ENCODE measurements around the gene NR1H4.
"Not testable (repeated sequence)": the region's sequence is repeated elsewhere in the genome, so short reads cannot be mapped to it uniquely, and the experiment has no call there.

NR1H4 gene

DNA sequence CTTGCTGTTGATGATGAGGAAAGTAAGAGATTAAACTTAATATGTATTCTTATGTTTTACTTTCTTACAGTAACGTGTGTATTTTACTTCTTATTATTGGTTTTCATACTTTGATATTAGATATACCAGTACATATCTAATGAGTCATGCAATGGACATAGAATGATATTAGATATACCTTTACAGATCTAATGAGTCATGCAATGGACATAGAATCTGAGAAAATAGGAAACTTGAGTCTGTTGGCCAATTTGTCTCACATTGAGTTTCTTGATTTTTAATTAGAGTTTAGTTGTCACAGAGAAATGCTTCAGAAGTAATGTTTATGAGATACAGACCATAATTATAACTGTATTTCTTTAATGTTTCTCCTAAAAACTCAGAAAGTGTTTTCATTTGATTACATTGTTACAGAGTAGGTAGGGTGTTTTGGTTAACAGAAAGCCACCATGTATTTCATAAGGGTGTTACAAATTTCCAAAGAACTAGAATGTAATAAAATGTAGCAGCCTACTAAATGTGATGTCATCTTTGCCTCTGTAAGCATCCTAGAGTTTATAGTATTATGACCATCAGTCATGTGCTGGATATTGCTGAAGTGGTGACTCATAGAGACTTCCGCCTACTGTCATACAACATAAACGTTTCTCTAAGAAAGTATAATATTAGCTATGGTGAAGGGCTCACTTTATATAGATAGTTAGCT is 102.8 kb downstream of the NR1H4 start:
- H3K36me3 Mint-ChIP-seq: peaks cover 2% of the 10 kb centered on the region
- no peaks in the 10 kb centered on the region for H3K9me3 Mint-ChIP-seq
- peaks cover 3% of the 10 kb centered on the region for H3K27me3 Mint-ChIP-seq
- no peak overlapping the region for H3K27ac Mint-ChIP-seq
- DNase-seq (ENCODE audit: low spot score in 2 of 2) (no peak), ATAC-seq (ENCODE audit: low read depth) (no peak)
- H3K4me1 Mint-ChIP-seq: peaks cover 8% of the 10 kb centered on the region
- no peak overlapping the region for H3K4me3 Mint-ChIP-seq

DNA sequence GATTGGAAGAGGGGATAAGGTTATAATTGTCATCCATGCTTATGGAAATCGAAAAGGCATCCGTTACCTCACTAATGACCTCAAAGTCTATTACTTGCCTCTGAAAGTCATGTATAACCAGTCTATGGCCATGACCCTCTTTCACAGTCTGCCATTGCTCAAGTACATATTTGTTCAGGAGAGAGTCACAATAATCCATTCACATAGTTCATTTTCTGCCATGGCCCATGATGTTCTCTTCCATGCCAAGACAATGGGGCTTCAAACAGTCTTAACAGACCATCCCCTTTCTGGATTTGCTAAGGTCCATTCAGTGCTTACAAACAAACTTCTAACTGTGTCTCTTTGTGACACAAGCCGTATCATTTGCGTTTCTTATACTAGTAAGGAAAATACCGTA is 105.3 kb downstream of the NR1H4 start:
- H3K27me3 Mint-ChIP-seq: peaks cover 3% of the 10 kb centered on the region
- no peak for ATAC-seq (ENCODE audit: low read depth)
- DNase-seq (ENCODE audit: low spot score in 2 of 2): no peak
- H3K4me1 Mint-ChIP-seq: peaks cover 5% of the 10 kb centered on the region
- peaks cover 5% of the 10 kb centered on the region for H3K9me3 Mint-ChIP-seq
- no peaks in the 10 kb centered on the region for H3K36me3 Mint-ChIP-seq
- H3K27ac Mint-ChIP-seq: no peak overlapping the region
- no peak overlapping the region for H3K4me3 Mint-ChIP-seq

DNA sequence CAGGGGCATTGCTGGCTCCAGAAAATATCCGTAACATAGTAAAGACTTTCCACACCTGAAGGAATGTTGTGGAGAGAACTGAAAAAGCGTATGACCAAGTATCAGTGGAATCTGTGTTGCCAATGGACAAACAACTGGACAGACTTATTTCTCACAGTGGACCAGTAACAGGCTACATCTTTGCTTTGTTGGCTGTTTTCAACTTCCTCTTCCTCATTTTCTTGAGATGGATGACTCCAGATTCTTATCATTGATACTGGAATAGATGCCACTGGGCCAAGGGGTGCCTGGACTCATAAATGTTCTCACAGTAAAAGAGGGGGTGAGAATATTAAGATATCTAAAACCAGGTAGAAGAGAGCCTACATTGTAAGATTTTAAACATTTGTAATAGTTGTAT is 106.2 kb downstream of the NR1H4 start:
- no peaks in the 10 kb centered on the region for H3K27me3 Mint-ChIP-seq
- no peak overlapping the region for H3K4me3 Mint-ChIP-seq
- H3K36me3 Mint-ChIP-seq: no peaks in the 10 kb centered on the region
- no peak for DNase-seq (ENCODE audit: low spot score in 2 of 2)
- no peak overlapping the region for H3K27ac Mint-ChIP-seq
- no peaks in the 10 kb centered on the region for H3K4me1 Mint-ChIP-seq
- no peak for ATAC-seq (ENCODE audit: low read depth)
- peaks cover 5% of the 10 kb centered on the region for H3K9me3 Mint-ChIP-seq

DNA sequence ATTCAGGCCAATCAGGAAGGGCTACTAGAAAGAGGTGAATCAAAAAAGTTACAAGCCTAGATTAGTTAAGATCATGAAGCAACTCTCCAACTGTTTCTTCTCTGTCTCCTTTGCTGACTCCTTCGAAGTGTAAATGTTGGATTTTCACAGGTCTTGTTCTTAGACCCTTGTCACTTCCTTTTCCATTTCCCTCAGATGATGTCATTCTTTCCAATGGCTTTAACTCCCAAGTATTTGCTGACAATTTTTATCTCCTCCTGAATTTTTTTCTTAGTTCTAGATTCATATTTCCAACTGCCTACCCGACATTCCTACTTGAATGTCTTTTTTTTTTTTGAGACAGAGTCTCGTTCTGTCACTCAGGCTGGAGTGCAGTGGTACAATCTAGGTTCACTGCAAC is 110.6 kb downstream of the NR1H4 start:
- peaks cover 2% of the 10 kb centered on the region for H3K36me3 Mint-ChIP-seq
- no peak for DNase-seq (ENCODE audit: low spot score in 2 of 2)
- no peak for ATAC-seq (ENCODE audit: low read depth)
- H3K4me3 Mint-ChIP-seq: no peak overlapping the region
- no peaks in the 10 kb centered on the region for H3K4me1 Mint-ChIP-seq
- H3K9me3 Mint-ChIP-seq: peaks cover 19% of the 10 kb centered on the region
- H3K27me3 Mint-ChIP-seq: peaks cover 5% of the 10 kb centered on the region
- no peak overlapping the region for H3K27ac Mint-ChIP-seq

DNA sequence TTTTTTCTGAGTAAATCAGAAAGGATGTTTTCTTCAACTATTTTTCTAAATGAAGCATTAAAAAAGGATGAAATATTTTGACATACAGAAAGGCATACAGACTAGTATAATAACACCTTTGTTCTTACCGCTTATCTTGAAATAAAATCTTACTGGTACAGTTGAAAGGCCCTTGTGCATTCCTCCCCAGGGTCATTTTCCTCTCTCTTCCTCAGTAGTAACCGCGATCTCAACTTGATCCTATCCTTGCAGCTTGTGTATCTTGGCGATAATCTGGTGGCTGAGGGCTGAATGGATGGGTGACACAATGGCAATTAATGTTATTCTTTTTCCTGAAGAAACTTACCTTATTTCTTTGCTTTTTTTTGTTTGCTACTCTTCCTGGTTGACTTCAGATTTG is 118.3 kb downstream of the NR1H4 start:
- H3K36me3 Mint-ChIP-seq: no peaks in the 10 kb centered on the region
- no peak overlapping the region for H3K4me3 Mint-ChIP-seq
- H3K4me1 Mint-ChIP-seq: no peaks in the 10 kb centered on the region
- H3K27ac Mint-ChIP-seq: no peak overlapping the region
- DNase-seq (ENCODE audit: low spot score in 2 of 2) (no peak), ATAC-seq (ENCODE audit: low read depth) (no peak)
- H3K27me3 Mint-ChIP-seq: no peaks in the 10 kb centered on the region
- H3K9me3 Mint-ChIP-seq: peaks cover 6% of the 10 kb centered on the region

DNA sequence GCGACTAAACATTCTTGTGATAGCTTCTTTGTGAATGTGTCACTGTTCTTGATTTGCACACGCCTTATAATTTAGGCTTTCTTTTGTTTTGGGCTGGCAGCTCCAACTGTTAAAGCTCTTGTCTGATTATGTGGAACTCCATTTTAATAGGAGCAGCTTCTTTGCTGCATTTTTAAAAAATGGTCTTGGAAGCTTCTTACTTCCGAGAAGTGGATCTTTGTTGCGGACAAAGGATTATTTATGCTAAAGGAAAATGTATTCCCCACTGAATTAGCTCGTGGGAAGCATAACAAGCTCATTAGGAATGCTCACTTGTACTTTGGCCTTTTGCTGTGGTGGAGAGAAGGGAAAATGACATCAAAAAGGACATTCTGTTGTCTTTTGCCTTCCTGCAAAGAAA is 119.8 kb downstream of the NR1H4 start:
- DNase-seq (ENCODE audit: low spot score in 2 of 2): no peak
- H3K4me3 Mint-ChIP-seq: no peak overlapping the region
- peaks cover 4% of the 10 kb centered on the region for H3K9me3 Mint-ChIP-seq
- H3K4me1 Mint-ChIP-seq: no peaks in the 10 kb centered on the region
- no peaks in the 10 kb centered on the region for H3K36me3 Mint-ChIP-seq
- no peak overlapping the region for H3K27ac Mint-ChIP-seq
- ATAC-seq (ENCODE audit: low read depth): no peak
- no peaks in the 10 kb centered on the region for H3K27me3 Mint-ChIP-seq

DNA sequence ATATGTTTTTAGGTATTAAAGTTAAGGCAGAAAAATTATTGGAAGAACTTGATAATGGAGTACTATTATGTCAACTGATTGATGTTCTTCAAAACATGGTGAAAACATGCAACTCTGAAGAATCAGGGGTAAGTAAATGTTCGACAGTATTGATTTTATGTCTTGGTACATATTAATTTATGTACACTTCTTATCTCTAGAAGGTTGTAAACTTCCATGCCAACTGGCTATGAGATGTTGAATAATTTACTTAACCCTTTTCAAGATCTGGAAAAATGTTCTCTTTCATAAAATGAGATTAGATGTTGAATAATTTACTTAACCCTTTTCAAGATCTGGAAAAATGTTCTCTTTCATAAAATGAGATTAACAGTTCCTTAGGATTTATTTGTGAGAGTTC is 128.0 kb downstream of the NR1H4 start:
- DNase-seq (ENCODE audit: low spot score in 2 of 2) (no peak), ATAC-seq (ENCODE audit: low read depth) (no peak)
- Mint-ChIP-seq H3K27ac (no peak overlapping the region), H3K4me1 (no peaks in the 10 kb centered on the region), H3K4me3 (no peak overlapping the region), H3K36me3 (no peaks in the 10 kb centered on the region), H3K27me3 (peaks cover 2% of the 10 kb centered on the region), H3K9me3 (no peaks in the 10 kb centered on the region)

DNA sequence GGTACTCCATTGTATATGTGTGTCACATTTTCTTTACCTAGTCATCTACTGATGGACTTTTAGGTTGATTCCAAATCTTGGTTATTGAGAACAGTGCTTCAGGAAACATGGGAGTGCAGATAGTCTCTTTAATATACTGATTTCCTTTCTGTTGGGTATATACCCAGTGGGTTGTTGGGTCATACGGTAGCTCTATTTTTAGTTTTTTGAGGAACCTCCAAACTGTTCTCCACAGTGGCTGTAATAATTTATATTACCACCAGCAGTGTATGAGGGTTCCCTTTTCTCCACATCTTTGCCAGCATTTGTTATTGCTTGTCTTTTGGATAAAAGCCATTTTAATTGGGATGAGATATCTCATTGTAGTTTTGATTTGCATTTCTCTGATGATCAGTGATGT is 129.3 kb downstream of the NR1H4 start:
- H3K36me3 Mint-ChIP-seq; H3K4me3 Mint-ChIP-seq; H3K9me3 Mint-ChIP-seq; H3K27ac Mint-ChIP-seq; DNase-seq (ENCODE audit: low spot score in 2 of 2); ATAC-seq (ENCODE audit: low read depth); H3K4me1 Mint-ChIP-seq; H3K27me3 Mint-ChIP-seq: not testable (repeated sequence)

DNA sequence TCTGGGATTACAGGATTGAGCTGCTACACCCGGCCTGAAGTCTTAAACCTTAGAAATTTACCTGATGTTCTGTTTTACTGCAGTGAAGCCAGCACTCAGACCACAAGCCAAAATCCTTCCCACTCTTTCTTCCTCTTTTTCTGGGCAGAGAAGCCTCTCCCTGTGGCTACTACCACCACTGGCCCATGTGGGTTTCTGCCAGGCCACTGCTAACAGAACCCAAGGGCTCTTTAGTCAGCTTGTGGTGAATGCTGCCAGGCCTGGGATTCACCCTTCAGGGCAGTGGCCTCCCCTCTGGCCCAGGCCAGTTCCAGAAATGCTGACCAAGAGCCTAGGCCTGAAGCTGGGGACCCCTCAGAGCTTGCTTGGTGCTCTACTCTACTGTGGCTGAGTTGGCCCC is 135.1 kb downstream of the NR1H4 start:
- H3K4me1 Mint-ChIP-seq: no peaks in the 10 kb centered on the region
- H3K27ac Mint-ChIP-seq: no peak overlapping the region
- no peak overlapping the region for H3K4me3 Mint-ChIP-seq
- DNase-seq (ENCODE audit: low spot score in 2 of 2) (no peak), ATAC-seq (ENCODE audit: low read depth) (no peak)
- no peaks in the 10 kb centered on the region for H3K27me3 Mint-ChIP-seq
- H3K9me3 Mint-ChIP-seq: peaks cover 6% of the 10 kb centered on the region
- peaks cover 1% of the 10 kb centered on the region for H3K36me3 Mint-ChIP-seq

DNA sequence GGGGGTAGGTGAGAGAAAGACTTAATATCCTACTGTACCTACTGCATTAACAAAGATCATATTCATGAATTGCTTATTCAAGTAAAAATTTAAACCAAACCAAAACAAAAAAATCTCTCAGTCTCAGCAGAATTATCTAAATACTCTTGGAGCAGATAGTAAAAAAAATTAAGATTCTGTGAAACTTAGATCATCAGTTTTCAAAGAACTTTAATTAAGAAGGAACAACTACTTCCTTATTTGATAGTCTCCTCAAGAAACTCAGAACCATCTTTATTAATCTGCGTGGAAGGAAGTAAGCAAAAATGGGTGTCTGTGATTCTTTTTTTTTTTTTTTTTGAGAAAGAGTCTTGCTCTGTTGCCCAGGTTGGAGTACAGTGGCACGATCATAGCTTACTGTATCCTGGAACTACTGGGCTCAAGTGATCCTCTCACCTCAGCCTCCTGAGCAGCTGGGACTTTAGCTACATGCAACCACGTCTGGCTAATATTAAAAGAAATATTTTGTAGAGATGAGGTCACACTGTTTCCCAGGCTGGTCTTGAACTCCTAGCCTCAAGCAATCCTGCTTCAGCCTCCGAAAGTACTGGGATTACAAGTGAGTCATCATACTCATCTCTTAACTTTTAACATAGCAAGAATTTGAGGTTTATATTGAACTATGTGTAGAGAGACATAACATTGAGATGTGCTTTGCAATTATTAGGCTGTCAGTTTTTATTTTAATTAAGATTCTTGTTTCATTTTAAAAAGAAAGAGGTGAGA is 137.2 kb downstream of the NR1H4 start:
- Mint-ChIP-seq H3K9me3 (peaks cover 6% of the 10 kb centered on the region), H3K27me3 (no peaks in the 10 kb centered on the region), H3K27ac (no peak overlapping the region), H3K36me3 (peaks cover 1% of the 10 kb centered on the region), H3K4me1 (no peaks in the 10 kb centered on the region), H3K4me3 (no peak overlapping the region)
- no peak for ATAC-seq (ENCODE audit: low read depth)
- DNase-seq (ENCODE audit: low spot score in 2 of 2): no peak

DNA sequence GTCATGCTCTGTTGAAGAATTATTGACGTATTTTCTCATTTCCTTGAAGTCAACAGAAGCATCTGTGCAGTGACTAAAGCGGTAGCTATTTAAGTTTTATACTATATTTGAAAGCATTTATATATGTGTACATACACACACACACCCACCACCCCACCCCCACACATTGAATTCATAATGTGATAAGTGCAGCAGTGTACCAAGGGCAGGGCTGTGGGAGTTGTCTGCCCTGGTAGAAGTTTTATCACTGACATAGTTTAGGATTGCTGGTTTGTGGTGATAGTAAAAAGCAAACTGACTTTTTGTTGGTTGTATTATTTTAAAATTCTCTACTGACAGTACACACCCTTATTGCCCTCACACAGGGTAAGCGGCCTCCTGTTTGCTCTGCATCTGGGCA is 138.9 kb downstream of the NR1H4 start:
- Mint-ChIP-seq H3K4me3 (no peak overlapping the region), H3K36me3 (no peaks in the 10 kb centered on the region), H3K4me1 (no peaks in the 10 kb centered on the region), H3K27ac (no peak overlapping the region), H3K27me3 (no peaks in the 10 kb centered on the region), H3K9me3 (peaks cover 2% of the 10 kb centered on the region)
- DNase-seq (ENCODE audit: low spot score in 2 of 2) (no peak), ATAC-seq (ENCODE audit: low read depth) (no peak)
